ENCODE measurements around the gene MBLAC2.

- TF ChIP-seq CTCF (IDR thresholded peaks at IDR 0.05) = peak in 2 of 7 experiments; percentile 27 to 32
- TF ChIP-seq POLR2A (IDR thresholded peaks at IDR 0.05) = peak; percentile 84 to 96 (median 96)
These were observed 65.0 kb downstream of the MBLAC2 start, which contains the start of gene CETN3 for GRCh38 chr5:90409318-90410177.

Measured in body of pancreas (tissue), 4 donors.